Measurements from ENCODE around the gene SRBD1.
A peak's percentile ranks its signal among the peaks of the same experiment; 100 is the strongest.

Gene SRBD1

GRCh38 chr2:45470531-45470930 is 140.5 kb downstream of the SRBD1 start:
- TF ChIP-seq POLR2A (IDR thresholded peaks at IDR 0.05; ENCODE audit: low read depth, low read length): no peak
- FAIRE-seq: peak; percentile 11

GRCh38 chr2:45469314-45470099 is 141.6 kb downstream of the SRBD1 start:
- DNase-seq (ENCODE audit: insufficient read length, low spot score) (no peak), FAIRE-seq (no peak)
- TF ChIP-seq POLR2A (IDR thresholded peaks at IDR 0.05; ENCODE audit: low read depth, low read length): no peak

More at GRCh38 chr2:45470531-45470930, 140.5 kb downstream of the SRBD1 start:
- no peak for DNase-seq (ENCODE audit: insufficient read length, low spot score)

- FAIRE-seq (no peak), DNase-seq (ENCODE audit: insufficient read length, low spot score) (no peak)
- no peak for TF ChIP-seq POLR2A (IDR thresholded peaks at IDR 0.05; ENCODE audit: low read depth, low read length)
These were observed 142.8 kb downstream of the SRBD1 start for GRCh38 chr2:45468279-45468678.

GRCh38 chr2:45466053-45466452 is 145.0 kb downstream of the SRBD1 start:
- no peak for DNase-seq (ENCODE audit: insufficient read length, low spot score)
- no peak for FAIRE-seq
- TF ChIP-seq POLR2A (IDR thresholded peaks at IDR 0.05; ENCODE audit: low read depth, low read length): no peak

GRCh38 chr2:45460825-45461224 is 150.2 kb downstream of the SRBD1 start:
- no peak for TF ChIP-seq POLR2A (IDR thresholded peaks at IDR 0.05; ENCODE audit: low read depth, low read length)
- DNase-seq (ENCODE audit: insufficient read length, low spot score) (no peak), FAIRE-seq (no peak)

- no peak for DNase-seq (ENCODE audit: insufficient read length, low spot score)
- TF ChIP-seq POLR2A (IDR thresholded peaks at IDR 0.05; ENCODE audit: low read depth, low read length): no peak
- no peak for FAIRE-seq
These were observed 151.2 kb downstream of the SRBD1 start for GRCh38 chr2:45459860-45460259.

- DNase-seq (ENCODE audit: insufficient read length, low spot score) (peak; percentile 15), FAIRE-seq (peak; percentile 90)
- TF ChIP-seq POLR2A (IDR thresholded peaks at IDR 0.05; ENCODE audit: low read depth, low read length): no peak
These were observed 152.0 kb downstream of the SRBD1 start for GRCh38 chr2:45458909-45459563.

GRCh38 chr2:45457211-45457945 is 153.7 kb downstream of the SRBD1 start:
- FAIRE-seq (no peak), DNase-seq (ENCODE audit: insufficient read length, low spot score) (no peak)
- no peak for TF ChIP-seq POLR2A (IDR thresholded peaks at IDR 0.05; ENCODE audit: low read depth, low read length)

GRCh38 chr2:45452866-45453265 is 158.2 kb downstream of the SRBD1 start:
- FAIRE-seq (no peak), DNase-seq (ENCODE audit: insufficient read length, low spot score) (no peak)
- no peak for TF ChIP-seq POLR2A (IDR thresholded peaks at IDR 0.05; ENCODE audit: low read depth, low read length)

- DNase-seq (ENCODE audit: insufficient read length, low spot score) (no peak), FAIRE-seq (peak; percentile 38)
- TF ChIP-seq POLR2A (IDR thresholded peaks at IDR 0.05; ENCODE audit: low read depth, low read length): no peak
These were observed 160.4 kb downstream of the SRBD1 start for GRCh38 chr2:45450634-45451033.

- DNase-seq (ENCODE audit: insufficient read length, low spot score) (no peak), FAIRE-seq (no peak)
- TF ChIP-seq POLR2A (IDR thresholded peaks at IDR 0.05; ENCODE audit: low read depth, low read length): no peak
These were observed 162.8 kb downstream of the SRBD1 start for GRCh38 chr2:45448217-45448616.

GRCh38 chr2:45446016-45446415 is 165.1 kb downstream of the SRBD1 start:
- DNase-seq (ENCODE audit: insufficient read length, low spot score) (no peak), FAIRE-seq (no peak)
- no peak for TF ChIP-seq POLR2A (IDR thresholded peaks at IDR 0.05; ENCODE audit: low read depth, low read length)

- DNase-seq (ENCODE audit: insufficient read length, low spot score): no peak
- no peak for TF ChIP-seq POLR2A (IDR thresholded peaks at IDR 0.05; ENCODE audit: low read depth, low read length)
- FAIRE-seq: no peak
These were observed 166.0 kb downstream of the SRBD1 start for GRCh38 chr2:45445037-45445436.

- FAIRE-seq (no peak), DNase-seq (ENCODE audit: insufficient read length, low spot score) (no peak)
- TF ChIP-seq POLR2A (IDR thresholded peaks at IDR 0.05; ENCODE audit: low read depth, low read length): no peak
These were observed 168.1 kb downstream of the SRBD1 start for GRCh38 chr2:45443012-45443411.

Data from H54 (cell line).